T-helper 2 cell treated with Interferon-gamma antibody and Interleukin-4, amounts not matched to agents 5 μg/mL and 100 μg/mL, for 36 hours (primary cell): Measurements from ENCODE around the gene CD44.

Source experiments
- DNase-seq: peaks from one replicate; pipeline ENCODE4 v3.0.0; 2021; ENCODE audit warnings: low spot score
- H3K27ac Mint-ChIP-seq: one replicate; pipeline ENCODE4 v1.8.0; 2021; ENCODE audit warnings: mild to moderate bottlenecking, mixed read lengths
- H3K27me3 Mint-ChIP-seq: one replicate; pipeline ENCODE4 v1.8.0; 2021; ENCODE audit warnings: low read depth, mixed read lengths
- H3K36me3 Mint-ChIP-seq: one replicate; pipeline ENCODE4 v1.8.0; 2021; ENCODE audit warnings: low read depth, mixed read lengths
- H3K4me1 Mint-ChIP-seq: one replicate; pipeline ENCODE4 v1.8.0; 2021; ENCODE audit warnings: low read depth, mixed read lengths
- H3K4me3 Mint-ChIP-seq: one replicate; pipeline ENCODE4 v1.8.0; 2022; ENCODE audit warnings: mild to moderate bottlenecking, moderate library complexity, mixed read lengths
- H3K9me3 Mint-ChIP-seq: one replicate; pipeline ENCODE4 v1.8.0; 2021; ENCODE audit warnings: mixed read lengths

The CD44 gene

DNA sequence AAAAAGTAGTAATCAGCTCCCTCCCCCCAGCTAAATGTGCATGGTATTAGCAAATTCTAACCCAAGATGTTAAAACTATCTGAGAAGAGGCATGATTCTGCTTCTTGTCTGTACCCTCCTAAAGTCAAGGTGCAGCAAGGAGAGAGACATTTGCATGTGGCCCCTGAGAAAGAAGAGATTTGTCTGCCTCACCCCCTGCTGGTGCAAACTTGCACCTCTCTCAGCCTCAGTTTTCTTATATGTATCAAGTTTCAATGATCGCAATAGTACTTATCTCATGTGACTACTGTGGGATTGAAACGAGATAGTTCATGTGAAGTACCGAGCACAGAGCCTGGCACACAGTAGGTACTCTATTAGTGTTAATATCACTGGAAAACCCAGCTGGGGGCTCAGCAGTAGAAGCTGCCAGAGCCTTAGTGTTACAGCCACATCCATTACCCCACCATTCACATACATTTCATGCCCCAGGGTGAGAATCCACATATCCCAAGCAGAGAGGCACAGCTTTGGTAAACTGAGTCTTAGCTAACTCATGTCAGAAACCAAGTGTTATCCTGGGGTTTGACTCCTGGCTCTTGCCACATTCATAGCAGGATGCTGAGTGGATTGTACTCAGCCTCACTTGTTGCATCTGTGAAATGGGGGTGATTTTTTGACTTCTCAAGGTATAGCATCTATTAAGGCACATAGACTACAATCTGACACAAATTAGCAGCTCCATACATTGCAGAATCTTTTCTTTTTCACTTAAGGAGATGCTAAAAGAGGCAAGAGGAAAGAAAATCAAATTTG is 24.9 kb downstream of the CD44 start:
- Mint-ChIP-seq H3K4me3 (peak overlapping the region; percentile 71), H3K4me1 (peaks cover 95% of the 10 kb centered on the region), H3K9me3 (no peaks in the 10 kb centered on the region), H3K27me3 (no peaks in the 10 kb centered on the region), H3K36me3 (peaks cover 55% of the 10 kb centered on the region), H3K27ac (peak overlapping the region; percentile 100)
- DNase-seq = no peak

DNA sequence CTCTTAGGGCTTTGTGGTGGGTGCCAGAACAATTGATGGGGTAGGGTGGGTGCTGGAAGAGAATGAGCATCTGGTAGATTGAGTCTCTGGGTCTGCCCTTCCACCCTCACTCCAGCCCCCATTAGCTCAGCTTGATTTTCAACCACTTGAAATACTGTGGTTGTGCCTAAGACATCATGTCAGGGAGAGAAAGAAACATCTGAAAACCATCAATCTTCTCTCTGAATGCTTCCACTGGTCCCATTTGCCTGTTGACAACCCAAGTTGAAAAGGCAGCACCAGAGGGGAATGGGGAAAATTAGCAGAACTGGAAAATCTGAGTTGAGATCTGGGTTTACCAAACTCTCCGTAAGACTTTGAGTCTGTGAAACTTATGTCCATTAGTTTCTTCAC is 26.1 kb downstream of the CD44 start:
- H3K9me3 Mint-ChIP-seq = no peaks in the 10 kb centered on the region
- peak overlapping the region; percentile 71 for H3K4me3 Mint-ChIP-seq
- H3K27me3 Mint-ChIP-seq = no peaks in the 10 kb centered on the region
- peaks cover 96% of the 10 kb centered on the region for H3K4me1 Mint-ChIP-seq
- DNase-seq = no peak
- H3K36me3 Mint-ChIP-seq = peaks cover 59% of the 10 kb centered on the region
- H3K27ac Mint-ChIP-seq = peak overlapping the region; percentile 100

DNA sequence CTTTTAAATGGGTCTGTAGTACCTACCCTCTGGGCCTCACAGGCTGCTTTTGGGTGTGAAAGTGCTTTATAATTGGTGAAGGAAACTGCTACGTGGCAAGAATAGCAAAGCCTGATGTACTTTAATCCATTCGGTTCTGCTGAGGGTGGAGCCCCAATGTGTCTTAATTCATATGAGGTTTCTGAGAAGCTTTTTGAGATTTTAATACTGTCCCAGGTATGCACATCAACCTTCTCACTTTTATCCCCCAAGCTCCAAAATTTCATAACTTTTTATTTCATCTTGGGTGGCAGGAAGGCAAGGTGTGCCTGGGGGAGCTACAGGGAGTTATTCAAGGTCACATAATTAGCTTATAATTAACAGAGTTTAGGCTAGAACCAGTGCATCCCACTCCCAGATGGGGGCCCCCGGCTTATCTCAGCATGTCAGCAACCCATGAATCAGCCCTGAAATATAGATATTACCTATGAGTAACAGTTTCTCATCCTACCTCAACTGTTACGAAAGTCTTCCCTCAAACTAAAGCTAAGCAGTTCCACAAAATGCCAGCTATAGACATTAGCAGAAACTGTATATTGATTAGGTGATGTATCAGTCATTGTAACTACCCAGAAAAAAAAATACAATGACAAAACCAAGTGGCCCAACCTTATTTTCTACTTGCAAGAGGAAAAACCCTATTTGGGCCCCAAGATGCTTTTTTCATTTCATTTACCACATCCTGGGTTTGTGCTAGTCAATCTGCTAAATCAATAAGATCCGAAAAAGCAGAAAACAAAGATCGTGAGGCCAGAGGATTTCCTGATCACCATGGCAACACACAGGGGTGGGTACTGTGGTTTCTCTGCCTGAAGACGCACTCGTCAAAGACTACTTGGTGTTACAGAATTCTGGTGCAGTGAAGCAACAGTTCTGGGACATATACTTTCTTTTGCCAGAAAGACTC is 26.7 kb downstream of the CD44 start:
- Mint-ChIP-seq H3K36me3 (peaks cover 55% of the 10 kb centered on the region), H3K4me3 (peak overlapping the region; percentile 71), H3K27me3 (no peaks in the 10 kb centered on the region)

DNA sequence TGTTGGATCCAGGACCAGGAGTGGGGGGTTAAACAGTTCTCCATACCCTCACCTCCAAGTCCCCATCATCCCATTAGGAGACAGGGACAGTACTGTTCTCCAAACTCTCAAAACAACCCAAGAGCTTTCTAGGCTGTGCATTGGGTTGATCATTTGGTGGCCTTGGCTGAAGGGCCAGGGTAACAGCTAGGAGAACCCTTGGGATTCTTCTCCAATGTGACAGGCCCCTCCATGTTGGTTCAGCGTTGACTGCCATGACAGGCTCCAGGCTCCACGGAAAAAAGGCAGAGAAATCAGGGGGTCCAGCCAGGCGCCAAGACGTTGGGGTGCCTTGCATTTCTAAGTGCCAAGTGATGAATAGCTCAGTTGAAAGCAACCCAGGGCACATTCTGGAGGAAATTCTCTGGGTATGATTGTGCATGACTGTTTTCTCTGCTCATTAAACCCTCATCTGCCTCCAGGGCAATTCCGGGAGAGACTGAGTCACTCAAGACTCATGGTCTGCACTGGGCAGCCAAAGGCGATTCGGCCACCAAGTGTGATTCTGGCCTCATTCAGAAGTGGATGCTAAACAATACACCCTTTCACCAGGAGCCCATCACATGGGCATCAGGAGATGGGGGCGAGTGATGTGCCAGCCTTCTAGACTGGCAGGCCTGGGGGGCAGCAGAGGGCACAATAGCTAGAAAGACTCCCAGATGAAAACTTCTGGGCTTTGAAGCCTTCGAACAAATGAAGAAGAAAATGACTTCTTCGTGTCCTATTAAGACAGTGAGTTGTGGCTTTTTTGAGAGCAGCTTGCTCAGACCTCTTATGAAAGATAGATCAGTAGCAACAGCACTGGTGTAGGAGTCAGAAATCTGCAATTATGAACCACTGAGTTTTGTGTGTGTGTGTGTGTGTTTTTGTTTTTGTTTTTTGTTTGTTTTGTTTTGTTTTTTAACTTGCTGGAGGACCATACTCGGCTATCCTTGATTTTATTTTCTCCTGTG is 27.7 kb downstream of the CD44 start:
- Mint-ChIP-seq H3K4me3 (peak overlapping the region; percentile 71), H3K27me3 (no peaks in the 10 kb centered on the region), H3K27ac (peak overlapping the region; percentile 100), H3K36me3 (peaks cover 55% of the 10 kb centered on the region), H3K9me3 (no peaks in the 10 kb centered on the region), H3K4me1 (peaks cover 93% of the 10 kb centered on the region)
- DNase-seq = peak; percentile 65

More for the DNA sequence above, 26.7 kb downstream of the CD44 start:
- peak; percentile 93 for DNase-seq
- Mint-ChIP-seq H3K27ac (peak overlapping the region; percentile 100), H3K4me1 (peaks cover 93% of the 10 kb centered on the region), H3K9me3 (no peaks in the 10 kb centered on the region)

DNA sequence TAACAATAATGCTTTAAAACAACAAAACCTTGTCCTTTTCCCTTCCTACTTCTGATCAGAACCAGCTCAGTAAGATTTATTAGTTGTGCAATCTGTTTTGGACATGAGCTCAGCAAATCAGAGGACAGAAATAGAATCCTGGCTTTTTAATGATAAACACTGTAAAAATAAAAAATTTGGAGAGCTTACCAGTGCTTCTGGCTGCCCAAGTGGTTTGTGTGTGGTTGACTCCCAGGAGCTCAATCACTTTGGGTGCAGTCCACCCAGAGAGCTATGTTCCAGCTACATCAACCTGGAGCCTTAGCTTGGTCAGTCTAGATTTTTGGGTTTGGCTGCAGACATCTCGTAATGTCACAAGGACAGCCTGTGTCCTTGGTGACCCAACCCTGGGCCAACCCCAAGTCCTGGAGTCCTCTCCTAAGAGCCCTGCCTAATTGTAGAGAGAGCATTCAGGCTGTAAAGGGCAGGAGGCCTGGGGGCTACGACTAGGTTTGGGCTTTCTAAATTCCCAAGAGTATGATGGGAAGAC is 28.5 kb downstream of the CD44 start:
- Mint-ChIP-seq H3K9me3 (no peaks in the 10 kb centered on the region), H3K4me1 (peaks cover 93% of the 10 kb centered on the region), H3K27ac (peak overlapping the region; percentile 100), H3K27me3 (no peaks in the 10 kb centered on the region), H3K36me3 (peaks cover 55% of the 10 kb centered on the region), H3K4me3 (peak overlapping the region; percentile 71)
- no peak for DNase-seq

DNA sequence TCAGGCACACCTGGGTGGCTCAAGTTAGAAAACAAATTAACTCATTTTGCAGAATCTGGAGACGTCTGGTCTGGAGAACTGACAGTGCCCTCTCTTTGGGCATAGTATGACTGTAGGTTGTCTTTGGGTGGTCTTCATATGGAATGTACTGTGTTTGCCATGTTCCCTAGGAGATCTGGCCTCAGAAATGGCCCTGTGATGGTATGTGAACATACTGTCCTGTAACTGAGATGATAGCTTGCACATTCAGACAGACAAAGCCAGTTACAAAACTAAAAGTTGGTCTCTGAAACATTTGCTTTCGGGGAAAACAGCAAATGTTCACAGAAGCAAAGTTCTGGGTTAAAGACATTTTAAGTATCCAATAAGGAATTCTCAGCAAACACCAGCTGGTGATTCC is 29.7 kb downstream of the CD44 start:
- Mint-ChIP-seq H3K4me1 (peaks cover 93% of the 10 kb centered on the region), H3K4me3 (peak overlapping the region; percentile 30)
- DNase-seq = no peak

DNA sequence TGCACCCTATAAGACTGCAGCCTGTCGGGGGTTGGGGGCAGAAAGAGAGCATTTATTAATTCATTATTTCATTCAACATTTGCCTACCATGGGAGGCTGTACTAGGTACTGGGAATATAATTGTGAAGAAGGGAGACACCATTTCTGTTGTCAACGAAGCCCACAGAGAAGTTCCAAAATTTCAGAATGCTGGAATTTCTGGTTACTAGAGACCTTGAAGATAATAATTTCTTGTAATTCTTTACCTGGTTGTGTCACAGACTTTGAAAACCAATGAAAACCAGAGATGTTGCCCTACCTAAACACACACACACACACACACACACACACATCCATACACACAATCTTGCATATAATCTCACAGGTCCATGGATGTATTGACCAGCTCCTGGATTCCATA is 30.1 kb downstream of the CD44 start:
- no peaks in the 10 kb centered on the region for H3K9me3 Mint-ChIP-seq
- no peak overlapping the region for H3K27ac Mint-ChIP-seq
- H3K27me3 Mint-ChIP-seq = no peaks in the 10 kb centered on the region
- no peak for DNase-seq
- H3K4me1 Mint-ChIP-seq = peaks cover 93% of the 10 kb centered on the region
- peaks cover 57% of the 10 kb centered on the region for H3K36me3 Mint-ChIP-seq
- H3K4me3 Mint-ChIP-seq = peak overlapping the region; percentile 30

More for the DNA sequence above, 29.7 kb downstream of the CD44 start:
- no peaks in the 10 kb centered on the region for H3K9me3 Mint-ChIP-seq
- H3K27ac Mint-ChIP-seq = peak overlapping the region; percentile 84
- H3K27me3 Mint-ChIP-seq = no peaks in the 10 kb centered on the region
- peaks cover 61% of the 10 kb centered on the region for H3K36me3 Mint-ChIP-seq

DNA sequence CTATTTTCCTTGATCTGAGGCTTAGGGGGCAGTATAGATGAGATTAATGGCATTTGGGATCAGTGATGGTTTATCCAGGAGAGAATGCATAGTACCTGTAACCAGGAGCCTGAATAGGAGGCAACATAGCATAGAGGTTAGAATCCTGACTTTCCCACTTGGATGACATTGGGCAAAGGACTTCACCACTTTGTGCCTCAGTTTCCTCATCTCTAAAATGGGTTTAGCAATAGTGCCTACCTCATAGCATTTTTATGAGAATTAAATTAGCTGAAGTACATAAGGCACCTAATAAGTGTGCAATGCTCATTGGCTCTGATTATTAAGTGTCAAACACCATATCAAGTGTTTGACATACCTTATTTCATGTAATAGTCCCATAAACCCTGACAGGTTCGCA is 30.8 kb downstream of the CD44 start:
- Mint-ChIP-seq H3K9me3 (no peaks in the 10 kb centered on the region), H3K4me3 (no peak overlapping the region), H3K36me3 (peaks cover 54% of the 10 kb centered on the region), H3K4me1 (peaks cover 93% of the 10 kb centered on the region), H3K27ac (no peak overlapping the region), H3K27me3 (no peaks in the 10 kb centered on the region)
- no peak for DNase-seq

DNA sequence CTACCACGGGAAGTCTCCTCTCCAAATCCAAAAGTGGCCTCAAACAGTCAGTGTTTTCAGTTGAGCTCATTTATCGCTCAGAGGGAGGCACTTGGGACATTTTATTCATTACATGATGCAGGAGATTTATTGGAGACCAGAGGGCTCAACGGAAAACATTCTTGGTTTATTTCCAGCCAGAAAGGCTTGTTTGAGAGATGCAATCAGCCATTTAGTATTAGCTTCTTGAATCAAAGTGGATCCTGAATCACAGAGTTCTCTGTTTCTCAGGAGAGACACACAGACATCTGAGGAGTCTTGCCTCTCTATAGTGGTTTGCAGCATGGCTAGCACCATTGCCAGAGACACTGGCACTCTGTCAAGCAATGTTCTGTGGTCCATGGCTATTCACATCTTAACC is 31.5 kb downstream of the CD44 start:
- no peak overlapping the region for H3K4me3 Mint-ChIP-seq
- DNase-seq = no peak

DNA sequence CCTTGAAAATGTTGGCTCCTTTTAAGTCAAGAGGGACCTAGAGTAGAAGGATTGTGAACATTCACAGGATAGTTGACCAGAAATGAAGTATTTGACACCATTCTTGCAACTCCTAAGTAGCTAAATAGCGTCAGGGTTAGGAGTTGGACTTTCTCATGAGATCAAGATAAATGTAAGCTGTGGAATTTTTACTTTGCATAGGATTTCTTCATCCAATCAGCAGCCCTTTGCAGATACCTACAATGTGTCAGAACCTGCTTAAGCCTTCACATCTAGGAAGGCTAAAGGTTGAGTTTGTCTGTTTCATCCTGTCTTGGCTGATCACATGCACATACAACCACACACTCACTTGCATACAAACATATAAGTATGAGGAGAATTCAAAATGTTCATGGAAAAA is 32.3 kb downstream of the CD44 start:
- H3K27ac Mint-ChIP-seq = no peak overlapping the region

More for the DNA sequence above, 31.5 kb downstream of the CD44 start:
- Mint-ChIP-seq H3K9me3 (no peaks in the 10 kb centered on the region), H3K27me3 (no peaks in the 10 kb centered on the region), H3K27ac (no peak overlapping the region), H3K4me1 (peaks cover 93% of the 10 kb centered on the region), H3K36me3 (peaks cover 59% of the 10 kb centered on the region)

DNA sequence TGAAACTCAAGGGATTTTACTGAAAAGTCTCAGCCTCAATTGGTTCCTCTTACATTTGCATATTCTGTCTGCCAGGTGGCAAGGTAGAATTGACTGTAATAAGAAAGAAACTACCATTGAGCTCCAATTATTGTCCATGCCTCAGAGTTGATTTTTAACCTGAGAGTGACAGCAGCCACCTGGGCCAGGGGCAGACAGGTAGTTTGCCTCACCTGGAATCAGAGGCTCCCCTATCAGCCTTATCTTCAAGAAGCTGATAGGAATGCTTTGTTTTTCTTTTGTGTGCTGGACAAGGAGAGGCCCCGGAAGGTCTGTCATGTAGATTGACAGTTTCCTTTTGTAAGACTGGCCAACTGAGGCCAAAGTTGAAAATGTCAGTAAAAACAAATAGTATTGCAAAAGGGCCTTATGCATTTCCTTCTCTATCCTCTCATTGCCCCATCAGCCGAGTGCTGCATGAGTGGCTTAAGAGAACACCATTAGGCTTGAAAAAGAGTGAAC is 34.1 kb downstream of the CD44 start:
- DNase-seq = no peak
- Mint-ChIP-seq H3K9me3 (no peaks in the 10 kb centered on the region), H3K27ac (peak overlapping the region; percentile 84), H3K36me3 (peaks cover 69% of the 10 kb centered on the region), H3K27me3 (no peaks in the 10 kb centered on the region), H3K4me3 (peak overlapping the region; percentile 57), H3K4me1 (peaks cover 87% of the 10 kb centered on the region)

More for the DNA sequence above, 32.3 kb downstream of the CD44 start:
- no peak for DNase-seq
- peaks cover 61% of the 10 kb centered on the region for H3K36me3 Mint-ChIP-seq
- no peak overlapping the region for H3K4me3 Mint-ChIP-seq
- H3K4me1 Mint-ChIP-seq = peaks cover 88% of the 10 kb centered on the region
- no peaks in the 10 kb centered on the region for H3K27me3 Mint-ChIP-seq
- H3K9me3 Mint-ChIP-seq = no peaks in the 10 kb centered on the region

DNA sequence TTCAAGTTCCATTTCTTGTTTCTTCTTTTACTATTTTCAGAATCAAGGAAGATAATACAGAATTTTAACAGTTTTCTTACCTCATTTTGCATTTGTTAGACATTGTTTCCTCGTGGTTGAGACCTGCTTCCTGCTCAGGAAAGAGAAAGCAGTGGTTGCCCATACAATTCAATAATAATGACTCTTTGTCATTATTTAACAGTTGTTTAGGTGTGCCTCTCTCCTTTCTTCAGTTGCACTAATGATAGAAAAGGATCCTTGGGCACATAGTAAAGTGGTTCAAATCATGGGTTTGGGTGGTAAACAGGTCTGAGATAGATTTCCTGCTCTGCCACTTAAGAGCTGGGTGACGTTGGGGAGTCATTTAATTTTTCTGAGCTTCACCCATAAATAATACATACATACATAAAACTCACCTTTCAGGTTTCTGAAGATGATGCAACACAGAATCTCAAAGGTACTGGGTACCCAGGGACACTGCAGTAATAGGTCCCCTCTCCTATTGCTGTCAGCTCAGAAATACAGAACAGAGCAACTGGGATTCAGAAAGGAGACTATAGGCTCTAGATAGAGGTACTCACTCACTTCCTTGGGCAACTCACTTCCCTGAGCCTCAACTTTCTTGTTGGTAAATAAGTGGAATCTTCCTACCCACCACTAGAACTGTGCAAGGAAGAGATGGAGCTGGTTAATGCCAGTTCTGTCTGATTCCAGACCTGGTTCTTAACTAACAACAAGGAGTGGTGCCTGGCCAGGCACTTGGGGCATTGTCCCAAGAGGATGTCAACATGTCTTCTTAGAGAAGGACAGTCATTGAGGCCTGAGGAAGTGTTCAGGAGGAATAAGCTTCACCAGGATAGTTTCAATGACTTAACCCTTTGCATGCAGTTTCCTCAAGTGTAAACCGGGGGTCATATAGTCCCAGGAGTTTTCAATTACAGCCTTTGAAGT is 34.9 kb downstream of the CD44 start:
- Mint-ChIP-seq H3K4me1 (peaks cover 86% of the 10 kb centered on the region), H3K36me3 (peaks cover 69% of the 10 kb centered on the region), H3K27ac (peak overlapping the region; percentile 84), H3K9me3 (no peaks in the 10 kb centered on the region), H3K4me3 (peak overlapping the region; percentile 57), H3K27me3 (no peaks in the 10 kb centered on the region)
- DNase-seq = no peak
